Glomerular visceral epithelial cell (primary cell): Measurements from ENCODE around the gene GPX2.
"Not testable (repeated sequence)": the region's sequence is repeated elsewhere in the genome, so short reads cannot be mapped to it uniquely, and the experiment has no call there.

ENCODE experiments used
- DNase-seq: peaks from one replicate; pipeline ENCODE4 v3.0.0-alpha.2; 2016; ENCODE audit errors: extremely low spot score

GPX2 gene

DNA sequence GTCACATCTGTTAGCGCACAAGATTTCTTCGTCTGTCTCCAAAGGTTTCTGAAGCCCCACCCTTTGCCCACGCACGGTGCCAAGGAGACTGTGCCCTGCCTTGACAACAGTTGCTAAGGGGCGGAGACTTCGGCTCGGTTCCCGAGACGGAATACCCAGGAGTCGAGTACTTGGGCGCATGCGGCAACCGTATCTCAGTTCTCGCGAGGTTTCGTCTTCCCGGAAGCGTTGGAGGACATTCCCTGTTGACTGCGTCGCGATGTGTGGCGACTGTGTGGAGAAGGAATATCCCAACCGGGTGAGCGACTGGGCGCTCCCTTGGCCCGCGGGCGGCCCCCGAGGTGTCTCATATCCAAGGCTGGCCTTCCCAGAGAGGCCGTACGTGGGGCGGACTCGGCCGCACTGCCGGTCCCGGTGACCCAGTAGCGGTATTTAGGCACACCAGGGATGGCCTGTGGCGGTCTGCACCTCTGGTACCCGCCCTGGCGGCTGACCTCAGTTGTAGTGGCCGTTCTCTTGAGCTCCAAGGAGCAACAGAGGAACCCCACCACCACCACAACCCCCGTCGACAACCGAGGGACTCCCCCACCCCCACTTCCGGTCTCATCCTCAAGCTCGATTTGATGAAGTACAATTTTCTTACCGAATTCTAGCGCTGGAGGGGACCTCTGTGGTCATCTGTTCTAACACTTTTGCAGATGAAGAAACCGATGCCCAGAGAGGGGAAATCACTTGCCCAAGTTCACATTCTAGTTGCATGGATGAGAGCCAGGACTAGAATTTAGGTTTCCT lies 28.1 kb downstream of the GPX2 start, which contains the start of gene CHURC1:
Gene CHURC1, plus strand, starts transcription at position 219 of the 792 bp plus-strand sequence. Its CDS starts 41 bp downstream, at position 260.
- DNase-seq: peak; percentile 99

DNA sequence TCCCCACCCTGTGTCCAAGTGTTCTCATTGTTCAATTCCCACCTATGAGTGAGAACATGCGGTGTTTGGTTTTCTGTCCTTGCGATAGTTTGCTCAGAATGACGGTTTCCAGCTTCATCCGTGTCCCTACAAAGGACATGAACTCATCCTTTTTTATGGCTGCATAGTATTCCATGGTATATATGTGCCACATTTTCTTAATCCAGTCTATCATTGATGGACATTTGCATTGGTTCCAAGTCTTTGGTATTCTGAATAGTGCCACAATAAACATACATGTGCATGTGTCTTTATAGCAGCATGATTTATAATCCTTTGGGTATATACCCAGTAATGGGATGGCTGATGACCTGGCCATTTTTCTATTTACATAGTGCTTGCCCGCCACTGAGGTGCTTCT lies 29.1 kb downstream of the GPX2 start:
- DNase-seq: not testable (repeated sequence)

DNA sequence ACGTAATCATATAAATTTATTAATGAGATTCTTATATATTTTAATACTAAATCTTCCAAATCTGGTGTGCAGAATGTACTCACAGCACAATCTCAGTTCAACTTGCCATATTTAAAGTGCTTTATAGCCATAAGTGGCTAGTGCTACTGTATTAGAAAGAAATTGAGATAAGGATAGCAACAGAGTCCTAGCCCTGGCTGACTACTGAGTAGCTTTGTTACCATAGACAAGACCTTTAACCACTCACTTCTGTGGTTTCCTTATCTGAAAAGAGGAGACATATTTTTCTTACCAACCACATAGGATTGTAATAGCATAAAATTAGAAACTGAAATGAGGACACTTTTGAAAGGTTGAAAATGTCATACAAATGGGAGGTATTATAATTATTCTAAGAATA lies 30.3 kb downstream of the GPX2 start:
- no peak for DNase-seq

DNA sequence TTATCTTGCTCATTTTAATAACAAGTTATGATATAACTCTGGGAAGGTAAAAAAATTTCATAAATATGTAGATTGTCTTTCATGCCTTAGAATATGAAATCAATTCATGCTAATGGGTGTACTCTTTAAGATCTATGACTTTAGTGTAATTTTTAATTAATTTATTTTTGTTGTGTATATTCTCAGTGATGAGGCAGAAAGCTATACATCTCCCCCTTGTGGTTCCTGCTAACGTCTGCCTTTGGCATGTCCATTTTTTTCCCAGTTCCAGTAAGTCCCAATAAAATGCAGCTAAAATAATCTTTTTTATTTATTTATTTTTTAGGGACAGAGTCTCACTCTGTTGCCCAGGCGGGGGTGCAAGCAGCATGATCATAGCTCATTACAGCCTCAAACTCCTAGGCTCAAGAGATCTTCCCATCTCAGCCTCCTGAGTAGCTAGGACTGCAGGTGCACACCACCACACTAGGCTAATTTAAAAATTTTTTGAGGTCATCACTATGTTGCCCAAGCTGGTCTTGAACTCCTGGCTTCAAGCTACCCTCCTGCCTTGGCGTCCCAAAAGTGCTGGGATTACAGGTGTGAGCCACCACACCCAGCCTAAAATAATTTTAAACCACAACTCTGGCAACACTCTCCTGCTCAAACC lies 31.6 kb downstream of the GPX2 start:
- DNase-seq: peak; percentile 20

DNA sequence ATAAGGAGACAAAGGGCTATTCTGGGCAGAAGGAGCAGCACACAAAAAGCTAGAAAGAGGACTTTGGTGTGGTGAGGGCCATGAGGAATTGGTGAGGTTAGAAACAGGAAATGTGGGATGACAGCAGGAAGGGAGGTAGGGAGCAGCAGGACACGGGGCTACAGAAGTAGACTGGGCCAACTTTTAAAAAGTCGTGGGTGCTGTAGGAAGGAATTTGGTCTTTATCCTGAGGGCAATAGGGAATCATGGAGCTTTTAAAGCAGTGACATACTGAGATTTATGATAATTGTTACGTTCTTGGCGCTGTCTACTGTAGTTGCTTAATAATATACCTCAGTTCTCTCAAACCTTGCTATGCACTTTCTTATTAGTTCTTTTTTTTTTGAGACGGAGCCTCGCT lies 36.5 kb downstream of the GPX2 start:
- no peak for DNase-seq

DNA sequence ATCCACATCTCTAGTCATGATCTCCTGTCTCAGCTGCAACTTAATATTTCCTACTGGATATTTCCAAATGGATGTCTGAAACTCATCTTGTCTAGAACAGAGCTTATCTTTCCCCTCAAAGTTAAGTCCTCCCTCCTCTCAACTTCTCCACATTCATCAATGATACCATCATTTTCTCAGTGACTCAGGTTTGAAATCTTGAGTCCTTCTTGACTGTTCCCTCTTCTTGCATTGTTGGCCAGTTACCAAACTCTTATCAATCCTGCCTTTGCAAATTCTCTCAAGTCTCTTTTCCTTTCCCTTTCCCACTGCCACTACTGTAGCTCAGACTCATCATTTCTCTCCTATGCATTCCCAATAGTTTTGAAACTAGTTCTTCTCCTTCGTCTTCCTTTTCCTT lies 42.6 kb downstream of the GPX2 start:
- no peak for DNase-seq

DNA sequence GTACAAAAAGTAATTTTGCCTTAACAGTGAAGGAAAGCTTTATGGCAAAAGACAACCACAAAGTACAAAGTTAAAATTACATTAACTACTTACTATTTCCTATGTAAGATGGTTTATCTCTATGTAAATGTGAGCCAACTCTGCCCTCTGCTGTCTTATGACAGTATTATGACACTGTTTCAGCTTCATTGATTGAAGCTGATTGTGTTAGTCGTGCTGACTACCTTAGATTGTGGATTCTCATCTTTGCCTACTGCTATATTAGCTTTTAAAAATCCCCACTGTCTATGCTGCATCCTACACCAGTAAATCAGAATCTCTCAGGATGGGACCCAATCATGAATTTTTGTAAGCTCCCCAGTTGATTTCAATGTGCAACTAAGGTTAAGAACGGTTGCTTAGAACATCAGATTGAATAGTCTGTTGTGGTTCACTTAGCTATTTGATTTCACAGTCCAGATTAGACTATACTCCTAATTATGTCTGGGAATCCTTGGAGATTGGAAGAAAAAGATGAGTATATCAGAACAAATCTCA lies 50.6 kb downstream of the GPX2 start:
- peak; percentile 63 for DNase-seq

DNA sequence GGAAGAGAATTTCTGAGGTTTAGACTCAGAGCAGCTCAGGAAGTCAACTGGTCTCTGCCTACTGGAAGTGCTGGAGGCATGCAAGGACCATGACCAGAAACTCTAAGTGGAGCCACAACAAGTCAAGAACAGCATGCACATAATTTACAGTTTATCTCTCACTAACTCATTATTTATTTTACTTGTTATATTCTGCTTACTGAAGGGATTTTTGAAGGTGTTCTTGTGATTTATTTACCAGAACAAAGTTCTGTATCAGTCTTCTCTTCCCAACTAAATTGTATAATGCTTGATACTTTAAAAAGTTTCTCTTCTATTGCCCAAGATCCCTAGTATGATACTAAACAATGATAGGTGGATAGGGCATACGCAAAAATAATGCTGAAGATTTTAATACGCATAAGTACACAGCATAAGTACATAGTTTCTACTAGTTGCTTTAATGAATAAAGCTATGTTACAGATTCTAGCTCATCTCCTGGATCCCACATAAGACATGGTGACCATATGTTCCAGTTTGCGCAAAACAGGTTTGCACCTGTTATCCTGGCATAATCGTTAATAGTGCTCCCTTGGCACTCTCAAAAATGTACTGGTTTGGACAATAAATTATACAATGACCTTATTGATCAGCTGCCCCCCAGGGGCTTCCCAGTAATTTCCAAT lies 51.2 kb downstream of the GPX2 start:
- no peak for DNase-seq

DNA sequence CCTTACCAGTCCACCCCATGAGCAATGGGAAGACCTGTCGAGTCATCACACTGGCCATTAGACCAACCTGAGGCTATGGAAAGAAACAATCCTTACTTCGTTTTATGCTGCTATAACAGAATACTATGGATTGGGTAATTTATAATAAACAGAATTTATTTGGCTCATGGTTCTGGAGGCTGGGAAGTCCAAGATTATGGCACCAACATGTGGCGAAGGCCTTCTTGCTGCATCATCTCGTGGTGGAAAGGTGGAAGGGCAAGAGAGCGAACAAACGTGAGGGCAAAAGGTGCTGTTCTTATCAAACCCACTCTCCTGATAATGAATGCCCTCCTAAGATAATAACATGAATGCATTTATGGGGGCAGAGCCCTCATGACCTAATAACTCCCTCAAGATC lies 53.2 kb downstream of the GPX2 start:
- DNase-seq: no peak
